HepG2 (cell line): ENCODE results near the gene RBL1. TPM values are rescaled to one million over a fixed set of nuclear protein-coding genes. Genes with fewer than 3 reads are reported as not detected.

Experiments used
- ATF6 ChIP-seq: sonication (generic); formaldehyde crosslinking; conservative IDR thresholded peaks from 2 replicates; pipeline ENCODE4 v1.4.0; 2020; ENCODE audit warnings: missing genetic modification reagents
- CCDC6 ChIP-seq: sonication (generic); formaldehyde crosslinking; IDR thresholded peaks from 2 replicates; pipeline ENCODE4 v1.8.1; 2022; ENCODE audit warnings: mild to moderate bottlenecking, missing genetic modification reagents, moderate library complexity
- CHD2 ChIP-seq: IDR thresholded peaks from 2 replicates; pipeline ENCODE4 v1.6.1; 2011; ENCODE audit warnings: low read depth, low read length, improper control_type of control experiment
- CREB3 ChIP-seq: sonication (generic); formaldehyde crosslinking; IDR thresholded peaks from 2 replicates; pipeline ENCODE4 v1.5.0; 2020; ENCODE audit warnings: missing genetic modification reagents
- CTCF ChIP-seq: sonication (generic); formaldehyde crosslinking; IDR thresholded peaks from 2 replicates; pipeline ENCODE4 v1.5.0; 2020; ENCODE audit warnings: mild to moderate bottlenecking, missing genetic modification reagents, moderate library complexity
- ETV6 ChIP-seq: sonication (generic); formaldehyde crosslinking; conservative IDR thresholded peaks from 2 replicates; pipeline ENCODE4 v1.4.0; 2020; ENCODE audit warnings: missing genetic modification reagents
- GZF1 ChIP-seq: sonication (generic); formaldehyde crosslinking; IDR thresholded peaks from 2 replicates; pipeline ENCODE4 v1.5.1; 2020; ENCODE audit warnings: mild to moderate bottlenecking, missing genetic modification reagents
- JUNB ChIP-seq: sonication (generic); formaldehyde crosslinking; IDR thresholded peaks from 2 replicates; pipeline ENCODE4 v1.8.0; 2022; ENCODE audit warnings: missing genetic modification reagents, mild to moderate bottlenecking, borderline replicate concordance
- KAT8 ChIP-seq: IDR thresholded peaks from 2 replicates; pipeline ENCODE4 v1.6.1; 2016; ENCODE audit warnings: missing genetic modification reagents, missing compliant biosample characterization
- MED1 ChIP-seq: sonication (generic); formaldehyde crosslinking; IDR thresholded peaks from 2 replicates; pipeline ENCODE4 v1.4.0; 2020; ENCODE audit warnings: missing genetic modification reagents
- NCOA2 ChIP-seq: sonication (generic); formaldehyde crosslinking; IDR thresholded peaks from 2 replicates; pipeline ENCODE4 v1.8.0; 2022; ENCODE audit warnings: inconsistent platforms
- NFKBIZ ChIP-seq: IDR thresholded peaks from 2 replicates; pipeline ENCODE4 v1.6.1; 2018; ENCODE audit warnings: missing genetic modification reagents, missing compliant biosample characterization
- NR2C2 ChIP-seq: sonication (generic); formaldehyde crosslinking; IDR thresholded peaks from 2 replicates; pipeline ENCODE4 v1.4.0; 2020; ENCODE audit warnings: missing genetic modification reagents, mild to moderate bottlenecking, moderate library complexity, borderline replicate concordance
- RBM39 ChIP-seq: fragments of 200-400 bp; formaldehyde crosslinking; IDR thresholded peaks from one replicate; pipeline ENCODE4 v1.6.1; 2018; ENCODE audit warnings: antibody characterized with exemption, mild to moderate bottlenecking, low read depth, low read length; ENCODE audit not compliant: poor library complexity, severe bottlenecking
- RCOR2 ChIP-seq: IDR thresholded peaks from 2 replicates; pipeline ENCODE4 v1.6.1; 2016; ENCODE audit warnings: missing biosample characterization, missing genetic modification reagents
- SMAD3 ChIP-seq: sonication (generic); formaldehyde crosslinking; IDR thresholded peaks from 2 replicates; pipeline ENCODE4 v1.4.0; 2020; ENCODE audit warnings: missing genetic modification reagents
- SMAD9 ChIP-seq: sonication (generic); formaldehyde crosslinking; IDR thresholded peaks from 2 replicates; pipeline ENCODE4 v1.5.1; 2020; ENCODE audit warnings: mild to moderate bottlenecking, missing genetic modification reagents
- THAP11 ChIP-seq: IDR thresholded peaks from 2 replicates; pipeline ENCODE4 v1.6.1; 2016; ENCODE audit warnings: missing biosample characterization, missing genetic modification reagents
- ZBTB14 ChIP-seq: sonication (generic); formaldehyde crosslinking; IDR thresholded peaks from 2 replicates; pipeline ENCODE4 v1.4.0; 2020; ENCODE audit warnings: missing genetic modification reagents
- ZBTB38 ChIP-seq: sonication (generic); formaldehyde crosslinking; IDR thresholded peaks from 2 replicates; pipeline ENCODE4 v1.5.1; 2020; ENCODE audit warnings: mild to moderate bottlenecking, missing genetic modification reagents
- ZNF350 ChIP-seq: sonication (generic); formaldehyde crosslinking; IDR thresholded peaks from 2 replicates; pipeline ENCODE4 v1.4.0; 2020; ENCODE audit warnings: mild to moderate bottlenecking, low read depth, missing genetic modification reagents, borderline replicate concordance
- ZNF530 ChIP-seq: sonication (generic); formaldehyde crosslinking; IDR thresholded peaks from 2 replicates; pipeline ENCODE4 v1.5.0; 2020; ENCODE audit warnings: low read depth, mild to moderate bottlenecking, missing genetic modification reagents
- ZNF564 ChIP-seq: sonication (generic); formaldehyde crosslinking; IDR thresholded peaks from 2 replicates; pipeline ENCODE4 v1.8.1; 2023; ENCODE audit warnings: mild to moderate bottlenecking, missing genetic modification reagents
- ZNF607 ChIP-seq: sonication (generic); formaldehyde crosslinking; IDR thresholded peaks from 2 replicates; pipeline ENCODE4 v1.5.1; 2020; ENCODE audit warnings: missing genetic modification reagents, mild to moderate bottlenecking, borderline replicate concordance
- ZNF660 ChIP-seq: sonication (generic); formaldehyde crosslinking; IDR thresholded peaks from 2 replicates; pipeline ENCODE4 v1.5.1; 2020; ENCODE audit warnings: mild to moderate bottlenecking, low read depth, missing genetic modification reagents, borderline replicate concordance
- polyA plus RNA-seq, 8 experiments: library from polyadenylated mRNA; depleted of rRNA in 3 of 8; stranded (reverse) in 7 of 8; unstranded in 1 of 8; fragments of >200 nt; fragmentation: Illumina TruSeq in 4 of 8; extraction: Trizol in 4 of 8; gene quantifications; 2 replicates each; pipeline versions ENCODE4 v1.2.1 to v1.2.3, GENCODE V29; 2011 to 2016; ENCODE audit warnings: low read depth in 4 of 8, missing spikeins in 1 of 8, mixed read lengths in 1 of 8; ENCODE audit not compliant: insufficient read depth in 1 of 8
- total RNA-seq, 5 experiments: library from RNA; depleted of rRNA; stranded (reverse); fragments of >200 nt; fragmentation: Illumina TruSeq; extraction: Trizol; gene quantifications; 2 replicates each; pipeline ENCODE4 v1.2.3, GENCODE V29; 2016; ENCODE audit warnings: low read depth in 1 of 5

The RBL1 gene
- total and polyA plus RNA-seq, 2 of the 13 experiments (the other 11 are each of a cell fraction or from before 2014, with no cell fraction given): 6.0 to 27.5 TPM

- peak; percentile 78; the same call in 1 of the 2 replicates for TF ChIP-seq SMAD9 (CRISPR knock-in tag)
- TF ChIP-seq GZF1 (CRISPR knock-in tag): peak; percentile 93
- peak; percentile 67 for TF ChIP-seq KAT8
- no peak for TF ChIP-seq NFKBIZ (CRISPR knock-in tag)
- TF ChIP-seq NR2C2 (CRISPR knock-in tag): peak; percentile 70; the same call in 1 of the 2 replicates
- TF ChIP-seq CREB3: 0 out of 2 replicates have a peak, but pooled peaks have one; percentile 1
- peak; percentile 88 for TF ChIP-seq ZNF350 (CRISPR knock-in tag)
- TF ChIP-seq RBM39: no peak
- TF ChIP-seq RCOR2: no peak
- TF ChIP-seq JUNB (CRISPR knock-in tag): no peak
- peak; percentile 31; the same call in 1 of the 2 replicates for TF ChIP-seq THAP11 (CRISPR knock-in tag)
- peak; percentile 57; the same call in 1 of the 2 replicates for TF ChIP-seq MED1 (CRISPR knock-in tag)
- TF ChIP-seq ZNF530 (CRISPR knock-in tag): no peak
- peak; percentile 89 for TF ChIP-seq ETV6
- TF ChIP-seq ZBTB38: peak; percentile 86
- 0 out of 2 replicates have a peak, but pooled peaks have one; percentile 79 for TF ChIP-seq ZNF564 (CRISPR knock-in tag)
- TF ChIP-seq CTCF: peak; percentile 26; the same call in 1 of the 2 replicates
- TF ChIP-seq CHD2: 0 out of 2 replicates have a peak, but pooled peaks have one; percentile 14
- TF ChIP-seq ZBTB14: peak; percentile 61; the same call in 1 of the 2 replicates
- TF ChIP-seq ZNF607: peak; percentile 28
- TF ChIP-seq NCOA2 (CRISPR knock-in tag): no peak
- TF ChIP-seq ZNF660: no peak
- peak; percentile 25; the same call in 1 of the 2 replicates for TF ChIP-seq SMAD3
- TF ChIP-seq CCDC6: peak; percentile 80; the same call in 1 of the 2 replicates
- peak; percentile 77; the same call in 1 of the 2 replicates for TF ChIP-seq ATF6 (CRISPR knock-in tag)
Observed at GRCh38 chr20:36951198-36951978, 144.4 kb downstream of the RBL1 start, which contains the start of gene SAMHD1 (continued).
